HG03469 (cell line): Measurements from ENCODE around the gene FKBP1A.
"Not testable (repeated sequence)": the region's sequence is repeated elsewhere in the genome, so short reads cannot be mapped to it uniquely, and the experiment has no call there.

Experiments used
- ATAC-seq: cut with Tn5 transposase; IDR thresholded peaks from one replicate; pipeline ENCODE4 v1.9.1; 2021; ENCODE audit warnings: mild to moderate bottlenecking, moderate library complexity, moderate number of reproducible peaks; ENCODE audit not compliant: unreplicated experiment

The FKBP1A gene

GRCh38 chr20:1369970-1370369 lies 22.9 kb downstream of the FKBP1A start:
- no peak for ATAC-seq

GRCh38 chr20:1368448-1369199 lies 24.2 kb downstream of the FKBP1A start:
- ATAC-seq = no peak

- no peak for ATAC-seq
Measured at GRCh38 chr20:1367479-1367878, 25.4 kb downstream of the FKBP1A start.

- ATAC-seq = no peak
Measured at GRCh38 chr20:1364106-1364505, 28.7 kb downstream of the FKBP1A start.

GRCh38 chr20:1363522-1363921 lies 29.3 kb downstream of the FKBP1A start:
- no peak for ATAC-seq

GRCh38 chr20:1362484-1362883 lies 30.4 kb downstream of the FKBP1A start:
- no peak for ATAC-seq

- ATAC-seq = no peak
Measured at GRCh38 chr20:1360094-1360846, 32.6 kb downstream of the FKBP1A start.

- ATAC-seq = no peak
Measured at GRCh38 chr20:1357921-1358671, 34.8 kb downstream of the FKBP1A start.

GRCh38 chr20:1353956-1354355 lies 38.9 kb downstream of the FKBP1A start:
- ATAC-seq = no peak

GRCh38 chr20:1346315-1346969 lies 46.4 kb downstream of the FKBP1A start:
- no peak for ATAC-seq

GRCh38 chr20:1345756-1346093 lies 47.1 kb downstream of the FKBP1A start:
- ATAC-seq = no peak

GRCh38 chr20:1345030-1345755 lies 47.7 kb downstream of the FKBP1A start:
- no peak for ATAC-seq

GRCh38 chr20:1343446-1344124 lies 49.3 kb downstream of the FKBP1A start:
- not testable (repeated sequence) for ATAC-seq

- no peak for ATAC-seq
Measured at GRCh38 chr20:1341561-1342265, 51.1 kb downstream of the FKBP1A start.

- no peak for ATAC-seq
Measured at GRCh38 chr20:1338801-1339200, 54.1 kb downstream of the FKBP1A start.

GRCh38 chr20:1338096-1338495 lies 54.8 kb downstream of the FKBP1A start:
- no peak for ATAC-seq

- no peak for ATAC-seq
Measured at GRCh38 chr20:1337441-1337840, 55.4 kb downstream of the FKBP1A start.

GRCh38 chr20:1336699-1337367 lies 56.0 kb downstream of the FKBP1A start:
- no peak for ATAC-seq
